Skin of body (tissue), 2 donors: Measurements from ENCODE around the gene INF2. TPM values are rescaled to one million over a fixed set of nuclear protein-coding genes. Genes with fewer than 3 reads are reported as not detected.

Experiments used
- DNase-seq: peaks from one replicate; lab custom pipeline; 2025; lab: John Stamatoyannopoulos, UW
- total RNA-seq: library from RNA; depleted of rRNA; stranded (reverse); fragments of >200 nt; gene quantifications from one replicate; pipeline ENCODE4 v1.2.3, GENCODE V29; 2014

The INF2 gene
- total RNA-seq, 1 donor from 2014 or later = 25.7 TPM

DNA sequence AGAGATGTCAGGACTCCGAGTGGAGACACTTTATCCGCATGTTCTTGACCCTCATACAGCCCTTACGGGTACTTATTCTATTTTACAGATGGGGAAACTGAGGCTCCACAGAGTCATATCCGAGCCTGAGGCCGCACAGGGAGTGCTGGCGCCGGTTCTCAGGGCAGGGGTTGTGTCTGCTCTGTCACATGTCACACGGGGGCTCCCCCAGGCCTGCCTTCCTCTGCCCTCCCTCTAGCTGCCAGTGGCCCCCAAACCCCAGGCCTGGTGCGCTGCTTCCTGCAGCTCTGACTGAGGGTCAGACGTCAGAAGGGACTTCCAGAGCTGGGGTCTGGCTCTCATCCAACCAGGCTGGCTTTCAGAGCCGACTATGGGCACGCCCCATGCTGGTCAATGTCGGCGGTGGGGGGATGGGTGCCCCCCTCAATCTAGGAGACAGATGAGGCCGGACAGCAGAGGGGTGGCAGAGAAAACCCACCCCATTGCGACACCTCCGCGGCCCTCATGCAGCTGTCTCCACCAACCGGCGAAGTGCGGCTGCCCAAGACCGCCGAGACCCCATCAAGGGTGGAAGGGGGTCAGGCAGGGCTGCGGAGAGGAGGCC is 811 bp upstream of the INF2 start:
- DNase-seq = no peak

DNA sequence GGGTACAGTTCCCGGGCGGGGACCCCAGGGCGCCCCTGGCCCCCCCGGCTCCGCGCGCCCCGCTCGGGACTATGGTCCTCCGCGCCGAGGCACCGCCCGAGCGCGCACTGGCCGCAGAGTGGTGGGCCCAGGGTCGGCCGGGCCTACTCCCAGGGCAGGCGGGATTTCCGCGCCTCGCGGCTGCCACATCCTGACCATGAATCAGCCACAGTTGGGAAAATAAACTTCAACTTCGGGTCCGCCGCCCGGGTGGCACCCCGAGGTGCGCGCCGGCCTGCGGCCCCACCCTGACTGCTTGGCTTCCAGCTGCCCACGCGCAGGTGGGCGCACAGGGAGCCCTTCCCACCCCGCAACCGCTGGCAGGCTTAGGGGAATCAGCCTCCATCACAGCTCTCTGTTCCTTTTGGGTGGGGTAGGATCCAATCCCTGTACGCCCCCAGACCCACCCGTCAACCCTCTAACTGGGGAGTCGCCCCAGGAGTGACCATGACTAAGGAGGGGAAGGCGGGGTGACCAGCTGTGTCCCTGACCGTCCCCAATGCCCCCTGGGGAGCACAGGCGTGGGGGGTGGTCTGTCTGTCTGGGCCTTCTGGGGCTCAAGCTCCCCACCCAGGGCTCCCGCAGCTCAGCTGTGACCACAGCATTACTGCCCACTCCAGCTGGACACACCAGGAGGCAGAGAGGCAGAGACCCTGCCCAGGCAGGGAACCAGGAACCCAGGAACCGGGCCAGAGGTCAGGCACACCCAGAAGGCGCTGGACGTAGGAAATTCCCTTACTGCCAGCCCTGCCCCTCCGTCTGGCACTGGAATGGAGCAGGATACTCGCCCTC is 678 bp downstream of the INF2 start:
- DNase-seq = no peak

DNA sequence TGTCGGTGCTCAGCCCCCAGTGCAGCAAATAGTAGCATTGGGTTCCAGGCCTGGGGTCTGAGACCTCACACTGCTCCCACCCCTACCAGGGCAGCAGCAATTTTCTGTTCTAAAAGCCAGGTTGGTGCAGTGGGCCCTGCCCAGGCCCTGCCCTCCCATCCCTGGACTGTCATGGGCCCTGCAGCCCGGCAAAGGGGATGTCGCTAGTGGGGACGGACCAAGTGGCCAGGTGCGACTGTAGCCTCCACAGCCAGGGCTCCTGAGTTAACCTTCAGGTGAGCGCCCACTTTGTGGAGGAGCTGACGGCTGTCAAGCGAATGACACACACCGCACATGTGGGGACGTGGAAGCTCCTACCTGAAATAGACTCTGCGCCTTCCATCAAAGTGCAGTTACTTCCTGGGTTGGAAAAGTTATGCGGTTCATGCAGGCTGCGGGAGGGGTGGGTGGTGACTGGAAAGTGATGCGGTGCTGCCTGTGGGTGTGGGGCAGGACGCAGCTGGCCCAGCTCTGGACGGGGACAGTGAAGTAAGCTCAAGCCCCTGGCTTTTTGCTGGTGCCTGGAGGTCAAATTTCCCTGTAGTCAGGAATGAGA is 1.5 kb downstream of the INF2 start:
- no peak for DNase-seq

DNA sequence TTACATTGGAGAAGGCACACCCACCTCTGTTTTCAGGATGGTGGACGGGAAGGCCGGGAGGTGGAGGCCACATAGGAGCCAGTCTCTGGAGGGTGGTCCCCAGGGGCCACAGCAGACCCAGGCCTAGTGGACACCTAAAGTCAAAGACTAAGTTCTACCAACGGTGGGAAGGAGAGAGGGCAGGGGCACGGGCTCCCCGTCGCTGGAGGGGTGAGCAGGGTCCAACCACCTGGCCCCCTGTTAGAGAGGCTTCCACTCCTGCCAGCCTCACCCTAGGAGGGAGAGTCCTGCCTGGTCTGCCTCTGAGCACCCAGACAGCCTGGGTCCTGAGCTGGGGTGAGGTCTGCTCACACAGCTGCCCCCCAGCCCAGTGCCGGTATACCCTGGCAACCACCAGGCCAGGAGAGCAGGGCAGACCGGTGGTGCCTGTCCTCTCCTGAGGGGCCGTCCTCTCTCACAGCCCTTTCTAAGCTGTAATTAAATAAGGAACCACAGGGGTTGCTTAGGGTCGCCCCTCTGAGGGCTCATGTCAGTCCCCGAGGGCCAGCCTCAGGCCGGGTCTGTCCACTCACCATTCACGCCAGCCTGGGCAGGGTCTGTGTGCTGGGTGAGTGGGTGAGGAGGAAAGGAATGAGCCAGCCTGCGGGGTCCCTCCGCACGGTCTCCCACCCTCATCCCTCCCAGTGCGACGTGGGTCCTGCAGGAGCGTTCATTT is 2.3 kb downstream of the INF2 start:
- DNase-seq = no peak

DNA sequence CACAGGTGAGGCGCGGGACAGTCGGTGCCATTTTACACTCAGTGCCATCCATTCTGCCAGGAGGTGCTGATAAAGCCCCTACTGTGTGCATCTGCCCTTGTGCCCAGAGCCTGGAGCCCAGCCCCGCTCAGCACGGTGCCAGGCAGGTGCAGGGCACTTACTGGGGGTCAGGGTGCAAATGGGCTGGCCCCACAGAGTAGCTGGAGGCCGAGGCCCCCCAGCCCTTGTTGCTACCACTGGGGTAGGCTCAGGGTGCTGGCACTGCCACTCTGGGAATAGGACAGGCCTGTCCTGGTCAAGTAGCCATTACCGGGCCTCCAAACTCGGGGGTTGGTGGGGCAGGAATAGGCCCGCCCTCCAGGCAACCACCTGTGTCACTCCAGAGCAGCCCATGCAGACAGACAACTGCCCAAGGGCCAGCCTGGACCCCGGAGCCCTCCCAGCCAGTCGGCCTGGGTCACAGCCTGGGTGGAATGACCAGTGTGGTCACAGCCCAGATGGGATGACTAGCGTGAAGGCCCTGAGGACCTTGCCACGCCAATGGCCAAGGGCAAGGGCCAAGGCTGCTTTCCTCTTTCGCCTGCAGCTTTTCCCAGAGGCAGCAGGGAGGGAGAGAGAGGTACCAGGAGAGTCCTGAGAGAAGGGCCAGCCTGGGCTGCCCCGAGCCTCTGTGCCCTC is 3.0 kb downstream of the INF2 start:
- no peak for DNase-seq

DNA sequence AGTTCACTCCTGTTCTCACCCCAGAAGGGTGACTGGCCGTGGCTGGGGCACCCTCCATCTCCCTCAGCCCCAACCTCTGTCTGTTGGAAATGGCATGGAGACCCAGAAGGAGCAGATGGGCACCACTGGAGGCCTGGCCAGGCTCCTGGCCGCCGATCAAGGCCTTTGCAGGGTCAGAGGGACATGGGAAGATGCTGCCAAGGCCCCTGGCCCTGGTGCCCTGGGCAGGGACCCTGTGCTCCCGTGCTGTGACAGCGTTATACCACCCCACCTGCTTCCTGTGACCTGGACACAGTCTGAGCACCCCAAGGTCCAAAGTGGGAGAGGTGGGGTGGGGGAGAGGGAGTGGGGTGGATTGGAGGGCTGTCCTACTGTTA is 3.5 kb downstream of the INF2 start:
- no peak for DNase-seq

DNA sequence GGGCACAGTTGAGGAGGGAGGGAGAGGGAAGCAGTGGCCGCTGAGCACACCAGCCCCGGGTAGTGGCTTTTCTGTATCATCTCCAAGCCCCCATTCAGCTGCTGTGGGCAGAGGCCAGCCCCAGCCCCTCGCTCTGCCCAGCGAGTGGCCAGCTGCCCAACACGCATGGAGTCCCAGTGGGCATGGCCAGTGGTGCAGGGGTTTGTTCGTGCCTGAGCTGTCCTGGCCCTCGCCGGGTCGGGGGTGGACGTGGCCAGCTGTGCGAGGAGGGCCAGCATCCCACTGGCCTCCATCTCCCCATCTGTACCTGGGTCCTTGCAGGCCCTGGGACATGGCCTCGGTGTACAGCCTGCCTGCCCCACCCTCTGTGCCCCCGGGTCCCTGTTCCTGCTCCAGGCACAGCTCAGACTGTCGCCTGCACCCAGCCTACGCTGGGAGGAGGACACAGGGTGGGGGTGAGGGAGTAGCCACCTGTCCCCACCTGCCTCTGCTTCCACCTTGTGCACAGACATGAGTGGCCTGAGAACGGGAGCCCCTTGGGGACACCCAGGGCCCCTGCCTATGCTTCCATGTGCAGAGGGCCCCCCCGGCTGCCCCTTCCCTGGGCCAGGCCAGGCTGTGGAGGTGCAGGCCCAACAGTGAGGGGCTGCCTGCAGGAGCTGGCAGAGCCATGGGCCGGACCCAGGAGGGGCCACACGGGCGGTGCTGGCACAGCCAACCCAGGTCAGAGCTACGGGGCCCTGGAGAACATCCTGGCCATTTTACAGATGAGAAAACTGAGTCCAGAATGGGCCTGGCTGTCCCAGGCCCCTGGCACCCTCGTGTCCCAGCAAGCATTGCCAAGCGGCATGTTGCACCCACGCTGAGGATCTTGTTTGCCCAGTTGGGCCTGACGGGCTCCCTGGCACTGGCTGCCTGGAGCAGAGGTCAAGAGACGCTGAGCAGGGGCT is 4.3 kb downstream of the INF2 start:
- no peak for DNase-seq

DNA sequence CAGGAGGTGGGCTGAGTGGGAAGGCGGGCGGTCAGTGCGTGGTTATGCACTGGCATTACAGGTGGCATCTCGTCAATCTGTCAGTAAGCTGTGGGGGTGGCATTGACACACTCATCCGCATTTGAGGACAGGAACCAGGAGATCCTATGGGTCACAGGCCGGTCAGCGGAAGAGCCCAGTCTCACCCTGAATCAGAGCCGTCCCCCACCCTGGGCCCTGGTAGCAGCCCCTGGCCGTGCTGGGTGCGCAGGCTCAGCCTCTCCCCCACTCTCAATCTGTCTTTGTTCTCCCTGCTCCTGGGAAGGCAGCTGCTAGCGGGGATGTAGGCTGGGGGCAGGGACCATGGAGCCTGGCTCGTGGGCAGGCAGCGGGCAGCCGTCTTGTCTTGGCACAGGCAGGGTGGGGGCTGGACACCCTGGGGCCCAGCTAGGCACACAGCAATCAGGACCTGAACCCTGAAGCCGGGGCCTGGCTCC is 5.1 kb downstream of the INF2 start:
- DNase-seq = no peak

DNA sequence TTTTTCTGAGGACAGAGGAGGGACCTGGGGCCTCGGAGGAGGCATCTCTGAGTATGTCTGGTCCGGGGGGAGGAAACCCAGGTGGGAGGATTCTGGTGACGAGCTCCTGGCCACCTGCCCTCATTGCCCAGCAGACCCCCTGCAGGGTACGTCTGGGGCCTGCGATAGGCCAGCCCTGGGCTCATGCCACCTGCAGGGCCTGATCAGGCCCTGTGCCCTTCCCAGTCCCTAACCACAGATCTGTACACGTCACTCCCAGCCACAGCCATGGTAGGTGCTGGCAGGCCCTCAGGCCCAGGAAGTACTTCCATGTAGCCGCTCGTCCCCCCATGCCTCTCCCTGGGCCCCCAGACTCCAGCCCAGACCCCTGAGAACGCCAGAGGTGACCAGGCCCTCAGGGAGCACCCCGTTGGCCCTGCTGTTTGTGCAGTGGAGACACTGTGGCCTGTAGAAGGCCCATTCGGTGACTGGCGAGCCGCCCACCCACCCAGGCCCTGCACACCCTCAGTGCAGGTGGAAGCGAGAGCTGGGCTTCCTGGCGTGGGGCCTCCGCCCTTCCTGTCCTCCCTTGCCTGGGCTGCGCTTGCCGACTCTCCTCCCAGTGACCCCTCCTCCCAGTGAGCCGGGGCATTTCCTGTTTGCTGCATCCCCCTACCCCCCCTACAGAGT is 5.7 kb downstream of the INF2 start:
- DNase-seq = no peak

DNA sequence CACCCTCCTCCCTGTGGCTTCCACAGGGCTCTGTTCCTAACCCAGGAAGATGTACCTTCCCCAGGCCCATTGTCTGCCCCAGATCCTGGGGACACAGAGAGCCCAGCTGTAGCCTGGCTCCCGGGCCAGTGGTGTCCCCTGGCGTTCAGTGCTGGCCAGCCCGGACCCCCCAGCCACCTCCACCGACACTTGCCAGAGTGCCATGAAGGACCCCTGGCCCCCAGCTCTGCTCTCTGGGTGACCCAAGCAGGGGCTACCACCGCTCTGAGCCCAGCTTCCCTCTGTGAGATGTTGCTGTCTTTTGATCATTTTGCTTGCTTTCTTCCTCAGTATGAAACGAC is 6.2 kb downstream of the INF2 start:
- DNase-seq = no peak

DNA sequence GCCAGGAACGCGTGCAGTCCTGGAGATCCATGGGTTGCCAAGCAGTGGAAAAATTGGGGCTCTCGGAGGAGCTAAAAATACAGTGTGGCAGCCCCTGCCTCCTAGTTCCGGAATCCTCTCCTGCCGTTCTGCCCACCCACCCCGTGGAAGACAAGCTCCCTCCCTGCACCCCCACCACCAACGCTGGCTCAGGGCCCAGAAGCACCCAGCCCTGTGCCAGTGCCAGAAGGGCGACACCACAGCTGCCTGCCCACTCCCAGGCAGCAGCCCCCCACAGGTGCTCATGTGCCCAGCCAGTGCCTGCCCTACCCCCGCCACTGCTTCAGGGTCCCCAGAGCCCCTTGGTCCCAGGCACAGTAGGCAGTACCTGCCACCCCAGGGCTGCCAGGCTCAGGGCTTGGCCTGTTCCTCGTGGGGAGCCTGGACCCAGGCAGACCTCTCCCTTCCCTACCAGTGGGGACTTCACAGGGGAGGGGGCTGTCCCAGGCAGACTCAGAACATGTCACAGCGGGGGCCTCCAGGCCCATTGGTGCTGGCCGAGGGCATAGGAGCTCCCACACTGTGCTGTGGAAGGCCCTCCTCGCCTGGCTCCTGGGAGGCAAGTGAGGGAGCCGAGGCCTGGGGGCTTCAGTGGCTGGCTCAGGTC is 7.4 kb downstream of the INF2 start:
- DNase-seq = no peak

DNA sequence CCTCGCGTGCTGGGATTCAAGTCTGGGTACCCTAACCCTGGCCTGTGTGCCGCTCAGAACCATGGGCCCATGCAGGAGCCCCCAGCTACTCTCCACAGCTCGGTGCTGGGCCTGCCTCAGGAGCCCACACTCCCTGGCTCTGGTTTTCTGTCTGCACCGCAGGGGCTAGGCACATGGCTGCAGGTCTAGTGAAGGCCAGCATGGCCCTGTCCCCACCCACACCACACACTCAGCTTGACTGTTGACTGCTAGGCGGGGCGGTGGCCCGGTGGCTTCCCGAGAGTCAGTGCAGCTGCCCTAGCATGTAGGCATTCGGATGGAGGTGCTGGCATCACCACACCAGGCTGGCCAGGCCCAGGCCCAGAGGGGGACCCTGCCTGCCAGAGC is 7.9 kb downstream of the INF2 start:
- no peak for DNase-seq

DNA sequence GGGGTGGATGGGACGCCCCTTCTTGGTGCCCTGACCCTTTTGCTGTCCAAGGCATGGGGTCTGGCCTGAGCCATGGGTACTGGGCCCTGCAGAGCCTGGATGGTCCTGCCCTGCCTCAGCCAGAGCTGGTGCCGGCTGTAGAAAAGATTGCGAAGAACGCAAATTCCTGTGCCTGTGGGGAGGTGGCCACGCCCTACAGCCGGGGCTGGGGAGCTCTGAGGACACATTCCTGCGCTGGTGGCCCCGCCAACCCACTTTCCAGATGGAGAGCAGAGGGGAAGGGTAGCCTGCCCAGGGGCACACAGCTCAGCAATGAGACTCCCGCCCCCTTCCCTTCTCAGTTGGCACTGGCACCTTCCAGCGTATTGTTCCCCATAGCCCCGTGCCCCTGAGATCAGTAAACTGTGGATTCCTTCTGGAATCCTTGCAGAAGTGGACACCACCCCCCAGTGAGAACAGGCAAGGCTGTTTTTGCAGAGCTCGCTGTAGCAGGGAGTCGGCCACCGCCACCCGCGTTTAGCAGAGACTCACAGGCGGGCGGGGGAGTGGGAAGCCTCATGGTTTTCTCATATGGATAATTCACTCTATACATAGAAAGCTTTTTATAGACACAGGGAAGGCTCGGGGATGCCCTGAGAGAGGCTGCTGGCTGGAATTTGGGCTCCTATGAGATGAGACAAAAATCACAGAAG is 8.6 kb downstream of the INF2 start:
- no peak for DNase-seq

DNA sequence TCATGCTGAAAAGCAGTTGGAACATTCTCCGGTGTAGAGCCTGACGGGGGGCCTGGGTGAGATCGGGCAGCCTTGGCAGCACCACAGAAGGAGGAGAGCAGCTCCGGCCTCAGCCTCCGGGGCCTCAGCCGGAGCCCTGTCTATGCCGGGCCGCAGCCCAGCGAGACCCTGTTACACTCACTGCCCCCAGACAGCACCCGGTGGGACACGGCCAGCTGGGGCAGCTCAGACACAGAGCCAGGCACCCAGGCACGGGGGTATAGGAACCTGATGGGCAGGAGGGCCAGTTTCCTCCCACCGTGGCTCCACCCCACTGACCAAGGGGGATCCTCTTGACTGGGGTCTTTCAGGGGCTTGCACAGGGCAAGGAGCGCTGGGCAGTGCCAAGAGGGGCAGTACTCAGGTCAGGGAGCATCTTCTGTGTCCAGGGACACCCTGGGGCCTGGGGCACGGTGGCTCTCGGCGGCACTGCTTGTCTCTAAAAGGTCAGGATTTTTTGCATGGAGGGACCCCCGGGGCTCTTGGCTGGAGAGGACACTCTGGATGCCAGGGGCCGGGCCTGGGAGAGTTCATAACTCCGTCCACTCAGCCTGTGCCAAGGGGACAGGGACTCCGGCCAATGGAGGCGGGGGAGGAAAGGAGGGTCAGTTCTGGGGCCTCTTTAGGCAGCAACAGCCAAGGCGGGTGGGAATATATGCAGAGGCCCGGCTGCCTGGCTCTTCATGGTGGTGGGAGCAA is 9.4 kb downstream of the INF2 start:
- DNase-seq = no peak

DNA sequence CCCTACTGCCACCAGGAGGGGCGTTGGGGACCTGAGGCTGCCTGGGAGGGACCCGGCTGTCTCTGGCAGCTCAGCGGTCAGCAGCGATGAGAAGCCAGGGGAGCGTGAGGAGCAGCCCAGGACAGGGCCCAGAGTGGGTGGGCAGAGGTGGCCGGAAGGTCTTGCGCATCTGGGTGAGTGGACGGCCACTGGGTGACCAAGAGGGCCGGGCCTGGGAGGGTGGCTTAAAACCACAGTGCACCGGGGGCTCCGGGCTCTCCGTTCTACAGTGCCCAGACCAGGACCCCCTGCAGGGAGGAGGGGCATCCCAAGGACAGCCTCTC is 10.0 kb downstream of the INF2 start:
- no peak for DNase-seq

DNA sequence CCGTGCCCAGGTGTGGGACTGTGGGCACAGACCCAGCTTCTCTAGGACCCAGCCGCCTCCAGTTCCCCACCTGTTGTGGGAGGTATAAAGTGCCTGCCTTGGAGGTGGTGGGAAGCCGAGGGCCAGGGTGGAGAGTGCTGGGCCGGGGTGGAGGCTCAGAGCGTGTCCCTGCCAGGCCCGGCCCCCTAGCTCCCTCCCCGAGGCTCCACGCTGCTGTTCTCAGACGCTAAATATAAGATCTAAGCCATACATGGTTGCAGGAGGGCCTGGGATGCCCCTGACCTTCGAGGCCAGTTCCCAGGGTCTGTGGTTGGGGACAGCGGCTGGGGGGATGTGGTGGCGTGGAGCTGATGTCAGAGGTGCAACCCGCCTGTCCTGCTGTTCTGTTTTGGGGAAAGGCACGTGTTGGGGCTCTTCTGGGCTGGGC is 10.8 kb downstream of the INF2 start:
- no peak for DNase-seq

DNA sequence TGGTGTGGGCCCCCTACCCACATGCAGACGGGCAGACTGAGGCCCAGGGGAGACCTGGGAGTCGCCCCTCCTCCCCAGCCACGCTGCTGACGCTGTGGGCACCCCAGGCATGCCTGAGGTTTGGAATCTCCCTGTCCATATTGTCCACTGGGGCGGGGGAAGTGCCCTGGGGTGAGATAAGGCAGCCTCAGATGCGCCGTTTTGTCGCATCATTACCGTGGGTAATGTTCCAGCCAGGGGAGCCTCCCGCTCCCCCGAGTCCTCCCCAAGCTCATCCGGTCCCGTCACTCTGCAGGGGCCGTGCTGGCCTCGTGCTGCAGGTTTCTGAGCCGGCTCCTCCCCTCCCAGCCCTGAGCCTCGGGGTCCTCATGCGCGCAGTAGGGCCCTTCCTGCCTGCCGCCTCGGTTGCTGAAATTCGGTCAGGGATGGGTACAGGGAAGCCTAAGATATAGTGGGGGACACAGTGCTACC is 11.4 kb downstream of the INF2 start:
- DNase-seq = no peak
